K562 (cell line): ENCODE measurements around the gene SHB. TPM values are rescaled to one million over a fixed set of nuclear protein-coding genes. Genes with fewer than 3 reads are reported as not detected.

ENCODE experiments used
- ARID1B ChIP-seq: fragments of 450-650 bp; IDR thresholded peaks from 2 replicates; pipeline ENCODE4 v1.6.1; 2016; ENCODE audit warnings: antibody characterized with exemption, mild to moderate bottlenecking, inconsistent platforms
- BACH1 ChIP-seq: fragments of 200-800 bp; sonication (Bioruptor generic); IDR thresholded peaks from 2 replicates; pipeline ENCODE4 v1.6.1; 2016; ENCODE audit warnings: missing genetic modification characterization, missing compliant biosample characterization
- BRF1 ChIP-seq: IDR thresholded peaks from 3 replicates; pipeline ENCODE4 v1.6.1; 2011; ENCODE audit warnings: borderline replicate concordance, mild to moderate bottlenecking; ENCODE audit not compliant: insufficient read length; ENCODE audit errors: extremely low read depth
- CAMTA2 ChIP-seq: fragments of 250-450 bp; sonication (Bioruptor Pico); conservative IDR thresholded peaks from 2 replicates; pipeline ENCODE4 v1.5.1; 2022
- CBFA2T3 ChIP-seq: fragments of 450-650 bp; IDR thresholded peaks from 2 replicates; pipeline ENCODE4 v1.6.1; 2017
- CREB1 ChIP-seq, 2 experiments: sonication (generic) in 1 of 2; formaldehyde crosslinking in 1 of 2; IDR thresholded peaks; 2 replicates each; pipeline versions ENCODE4 v1.6.1 to v1.8.0; 2012 to 2022; ENCODE audit warnings: inconsistent platforms in 1 of 2, mild to moderate bottlenecking in 1 of 2, missing genetic modification reagents in 1 of 2, moderate library complexity in 1 of 2
- CREB3 ChIP-seq: fragments of 450-650 bp; conservative IDR thresholded peaks from 2 replicates; pipeline ENCODE4 v1.6.1; 2016; ENCODE audit warnings: missing genetic modification characterization, low read depth, mild to moderate bottlenecking, missing compliant biosample characterization, moderate library complexity
- CREB5 ChIP-seq: fragments of 250-450 bp; sonication (Bioruptor Pico); IDR thresholded peaks from 2 replicates; pipeline ENCODE4 v1.5.0; 2020; ENCODE audit warnings: mild to moderate bottlenecking
- GATAD2A ChIP-seq: fragments of 450-650 bp; IDR thresholded peaks from 2 replicates; pipeline ENCODE4 v1.6.1; 2017
- GTF2A2 ChIP-seq: IDR thresholded peaks from 2 replicates; pipeline ENCODE4 v1.6.1; 2016; ENCODE audit warnings: mild to moderate bottlenecking, missing genetic modification characterization, missing compliant biosample characterization
- MCM3 ChIP-seq: fragments of 450-650 bp; IDR thresholded peaks from 2 replicates; pipeline ENCODE4 v1.6.1; 2016
- MYNN ChIP-seq, 2 experiments: sonication (generic); formaldehyde crosslinking in 1 of 2; IDR thresholded peaks; 2 replicates each; pipeline versions ENCODE4 v1.5.0 to v1.6.1; 2016 to 2020; ENCODE audit warnings: antibody characterized with exemption in 1 of 2, missing genetic modification reagents in 1 of 2
- PYGO2 ChIP-seq: fragments of 450-650 bp; IDR thresholded peaks from 2 replicates; pipeline ENCODE4 v1.6.1; 2016; ENCODE audit warnings: mild to moderate bottlenecking, missing genetic modification characterization, moderate library complexity, missing compliant biosample characterization
- SLC30A9 ChIP-seq: fragments of 250-450 bp; sonication (Bioruptor Pico); IDR thresholded peaks from 2 replicates; pipeline ENCODE4 v1.8.0; 2022; ENCODE audit warnings: mild to moderate bottlenecking, moderate library complexity
- SOX6 ChIP-seq: fragments of 450-650 bp; IDR thresholded peaks from 2 replicates; pipeline ENCODE4 v1.6.1; 2014; ENCODE audit warnings: mild to moderate bottlenecking
- TFAM ChIP-seq: fragments of 250-450 bp; sonication (Bioruptor Pico); conservative IDR thresholded peaks from 2 replicates; pipeline ENCODE4 v1.5.0; 2021; ENCODE audit warnings: mild to moderate bottlenecking, moderate library complexity
- THAP12 ChIP-seq: fragments of 250-450 bp; sonication (Bioruptor Pico); IDR thresholded peaks from 2 replicates; pipeline ENCODE4 v1.9.0; 2021; ENCODE audit warnings: mild to moderate bottlenecking, inconsistent platforms
- XRCC5 ChIP-seq: fragments of 200-400 bp; formaldehyde crosslinking; IDR thresholded peaks from 2 replicates; pipeline ENCODE4 v1.6.1; 2017; ENCODE audit warnings: low read depth, mild to moderate bottlenecking, low read length
- ZEB2 ChIP-seq: fragments of 450-650 bp; IDR thresholded peaks from 2 replicates; pipeline ENCODE4 v1.6.1; 2016
- ZNF253 ChIP-seq: fragments of 250-450 bp; sonication (Bioruptor Pico); conservative IDR thresholded peaks from 2 replicates; pipeline ENCODE4 v1.6.1; 2021; ENCODE audit warnings: mild to moderate bottlenecking
- ZNF583 ChIP-seq: fragments of 250-450 bp; sonication (Bioruptor Pico); IDR thresholded peaks from 2 replicates; pipeline ENCODE4 v1.4.0; 2020
- ZNF79 ChIP-seq: fragments of 250-450 bp; sonication (Bioruptor Pico); IDR thresholded peaks from 2 replicates; pipeline ENCODE4 v1.4.0; 2020; ENCODE audit warnings: low read depth, mild to moderate bottlenecking, moderate library complexity
- polyA plus RNA-seq, 8 experiments: library from polyadenylated mRNA; depleted of rRNA in 4 of 8; stranded (reverse) in 5 of 8; unstranded in 3 of 8; fragments of >200 nt; fragmentation: Nextera tagmentation in 2 of 8; fragmentation: Illumina TruSeq in 1 of 8; extraction: Ambion mirVana in 2 of 8; extraction: Trizol in 1 of 8; gene quantifications; 2 replicates each; pipeline versions ENCODE4 v1.2.1 to v1.2.3, GENCODE V29; 2011 to 2014; ENCODE audit warnings: inconsistent platforms in 1 of 8, missing spikeins in 1 of 8
- total RNA-seq, 7 experiments: library from RNA; depleted of rRNA in 6 of 7; stranded (reverse); fragments of >200 nt in 6 of 7; fragmentation: Illumina TruSeq in 2 of 7; extraction: Trizol in 2 of 7; gene quantifications; 2 replicates each; pipeline versions ENCODE4 v1.2.1 to v1.2.3, GENCODE V29; 2011 to 2021; ENCODE audit warnings: low replicate concordance in 1 of 7
- TF ChIP-seq, protein P1 (sequence below): IDR thresholded peaks from 2 replicates; pipeline ENCODE4 v1.6.1; 2014; ENCODE audit warnings: antibody characterized with exemption

Gene SHB
- total and polyA plus RNA-seq, 9 of the 15 experiments (the other 6 are each of a cell fraction or from before 2014, with no cell fraction given), result 0.78 to 16.0 (median 5.3) TPM

GRCh38 chr9:38039090-38039906 lies 29.7 kb downstream of the SHB start (continued):
- TF ChIP-seq THAP12 (CRISPR knock-in tag) (no peak), ARID1B (peak; percentile 83), MCM3 (no peak), ZNF253 (CRISPR knock-in tag) (no peak), CBFA2T3 (peak; percentile 66; the same call in 1 of the 2 replicates), CREB5 (CRISPR knock-in tag) (0 out of 2 replicates have a peak, but pooled peaks have one; percentile 42), CAMTA2 (no peak), ZNF583 (CRISPR knock-in tag) (peak; percentile 67; the same call in 1 of the 2 replicates), XRCC5 (no peak; the same call in 1 of the 2 replicates), SOX6 (no peak; the same call in 1 of the 2 replicates), ZNF79 (CRISPR knock-in tag) (peak; percentile 33; the same call in 1 of the 2 replicates), TFAM (no peak), CREB1 (IDR thresholded peaks at IDR 0.05) (peak; percentile 45; the same call in 1 of the 2 replicates), CREB1 (CRISPR knock-in tag; IDR thresholded peaks at IDR 0.05) (no peak; the same call in 1 of the 2 replicates), MYNN (IDR thresholded peaks at IDR 0.05) (no peak; the same call in 1 of the 2 replicates), MYNN (CRISPR knock-in tag; IDR thresholded peaks at IDR 0.05) (no peak), GTF2A2 (tag) (peak; percentile 79), BACH1 (peak; percentile 83; the same call in 1 of the 2 replicates), ZEB2 (no peak), SLC30A9 (CRISPR knock-in tag) (no peak), GATAD2A (peak; percentile 14; the same call in 1 of the 2 replicates), BRF1 (no peak), PYGO2 (no peak), CREB3 (tag) (peak; percentile 87)
- TF ChIP-seq, protein P1, sequence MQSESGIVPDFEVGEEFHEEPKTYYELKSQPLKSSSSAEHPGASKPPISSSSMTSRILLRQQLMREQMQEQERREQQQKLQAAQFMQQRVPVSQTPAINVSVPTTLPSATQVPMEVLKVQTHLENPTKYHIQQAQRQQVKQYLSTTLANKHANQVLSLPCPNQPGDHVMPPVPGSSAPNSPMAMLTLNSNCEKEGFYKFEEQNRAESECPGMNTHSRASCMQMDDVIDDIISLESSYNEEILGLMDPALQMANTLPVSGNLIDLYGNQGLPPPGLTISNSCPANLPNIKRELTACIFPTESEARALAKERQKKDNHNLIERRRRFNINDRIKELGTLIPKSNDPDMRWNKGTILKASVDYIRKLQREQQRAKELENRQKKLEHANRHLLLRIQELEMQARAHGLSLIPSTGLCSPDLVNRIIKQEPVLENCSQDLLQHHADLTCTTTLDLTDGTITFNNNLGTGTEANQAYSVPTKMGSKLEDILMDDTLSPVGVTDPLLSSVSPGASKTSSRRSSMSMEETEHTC, result no peak
